ENCODE results near the gene MS4A13. TPM values are rescaled to one million over a fixed set of nuclear protein-coding genes. Genes with fewer than 3 reads are reported as not detected.

MS4A13 gene
- total and polyA plus RNA-seq, 8 donors: not detected

- no peaks in the 10 kb centered on the region for H3K36me3 ChIP-seq
- no peaks in the 10 kb centered on the region for H3K4me1 ChIP-seq
- no peak overlapping the region for H3K27ac ChIP-seq
- no peak for TF ChIP-seq CTCF (IDR thresholded peaks at IDR 0.05)
- no peak overlapping the region for H3K4me3 ChIP-seq
- intact Hi-C loops (cut with DNase I): no loop called here
- no peaks in the 10 kb centered on the region for H3K9me3 ChIP-seq
- H3K27me3 ChIP-seq: no peaks in the 10 kb centered on the region
- DNase-seq: no peak
- ATAC-seq: no peak
Measured at GRCh38 chr11:60544077-60544476, 28.9 kb downstream of the MS4A13 start.

- H3K4me3 ChIP-seq: no peak overlapping the region
- H3K27ac ChIP-seq: no peak overlapping the region
- H3K4me1 ChIP-seq: no peaks in the 10 kb centered on the region
- intact Hi-C loops (cut with DNase I): no loop called here
- no peaks in the 10 kb centered on the region for H3K27me3 ChIP-seq
- ATAC-seq (no peak), DNase-seq (no peak)
- no peaks in the 10 kb centered on the region for H3K36me3 ChIP-seq
- peaks cover 0 to 39% of the 10 kb centered on the region in 2 donors for H3K9me3 ChIP-seq
- no peak for TF ChIP-seq CTCF (IDR thresholded peaks at IDR 0.05)
Measured at GRCh38 chr11:60561254-60561653, 46.1 kb downstream of the MS4A13 start.

- ATAC-seq: no peak
- intact Hi-C loops (cut with DNase I): no loop called here
- no peak overlapping the region for H3K27ac ChIP-seq
- no peak overlapping the region for H3K4me3 ChIP-seq
- H3K9me3 ChIP-seq: peaks cover 0 to 34% of the 10 kb centered on the region in 2 donors
- TF ChIP-seq CTCF (IDR thresholded peaks at IDR 0.05): no peak
- H3K36me3 ChIP-seq: no peaks in the 10 kb centered on the region
- no peaks in the 10 kb centered on the region for H3K4me1 ChIP-seq
- no peaks in the 10 kb centered on the region for H3K27me3 ChIP-seq
- no peak for DNase-seq
Measured at GRCh38 chr11:60563553-60564235, 48.5 kb downstream of the MS4A13 start.

GRCh38 chr11:60566776-60567175 is 51.6 kb downstream of the MS4A13 start:
- Histone ChIP-seq H3K4me1 (no peaks in the 10 kb centered on the region), H3K27me3 (no peaks in the 10 kb centered on the region), H3K36me3 (no peaks in the 10 kb centered on the region), H3K4me3 (no peak overlapping the region), H3K9me3 (peaks cover 0 to 10% of the 10 kb centered on the region in 2 donors), H3K27ac (no peak overlapping the region)
- no peak for TF ChIP-seq CTCF (IDR thresholded peaks at IDR 0.05)
- ATAC-seq (no peak), DNase-seq (no peak)
- intact Hi-C loops (cut with DNase I): no loop called here

GRCh38 chr11:60570970-60571369 is 55.8 kb downstream of the MS4A13 start:
- DNase-seq: no peak

More at GRCh38 chr11:60570970-60571369, 55.8 kb downstream of the MS4A13 start:
- no peak for ATAC-seq
- H3K4me3 ChIP-seq: no peak overlapping the region
- no peaks in the 10 kb centered on the region for H3K9me3 ChIP-seq
- H3K27me3 ChIP-seq: no peaks in the 10 kb centered on the region
- no peaks in the 10 kb centered on the region for H3K36me3 ChIP-seq
- no peak for TF ChIP-seq CTCF (IDR thresholded peaks at IDR 0.05)
- intact Hi-C loops (cut with DNase I): no loop called here
- no peaks in the 10 kb centered on the region for H3K4me1 ChIP-seq
- H3K27ac ChIP-seq: no peak overlapping the region

Measured in left lung (tissue), 10 donors.